Measurements from ENCODE around the gene SPATA3. TPM values are rescaled to one million over a fixed set of nuclear protein-coding genes. Genes with fewer than 3 reads are reported as not detected.
"Not testable (repeated sequence)": the region's sequence is repeated elsewhere in the genome, so short reads cannot be mapped to it uniquely, and the experiment has no call there.

SPATA3 gene
- total RNA-seq, 1 donor from 2014 or later: not detected

DNA sequence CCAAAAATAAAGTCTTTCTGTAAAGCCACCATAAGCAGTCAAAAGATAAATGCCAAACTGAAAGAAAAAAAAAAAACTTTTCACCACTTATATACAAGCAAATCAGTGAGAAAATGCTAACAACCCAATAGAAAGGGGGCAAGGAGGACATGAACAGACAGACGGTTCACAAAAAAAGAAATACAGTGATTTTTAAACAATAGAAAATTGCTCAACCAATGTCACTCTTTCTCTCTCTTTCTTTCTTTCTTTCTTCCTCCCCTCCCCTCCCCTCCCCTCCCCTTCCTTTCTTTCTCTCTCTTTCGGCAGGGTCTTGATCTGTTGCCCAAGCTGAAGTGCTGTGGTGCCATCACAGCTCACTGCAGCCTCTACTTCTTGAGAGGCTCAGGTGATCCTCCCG is 28.8 kb upstream of the SPATA3 start:
- no peak for DNase-seq (ENCODE audit: extremely low read depth, low read depth, low spot score)

DNA sequence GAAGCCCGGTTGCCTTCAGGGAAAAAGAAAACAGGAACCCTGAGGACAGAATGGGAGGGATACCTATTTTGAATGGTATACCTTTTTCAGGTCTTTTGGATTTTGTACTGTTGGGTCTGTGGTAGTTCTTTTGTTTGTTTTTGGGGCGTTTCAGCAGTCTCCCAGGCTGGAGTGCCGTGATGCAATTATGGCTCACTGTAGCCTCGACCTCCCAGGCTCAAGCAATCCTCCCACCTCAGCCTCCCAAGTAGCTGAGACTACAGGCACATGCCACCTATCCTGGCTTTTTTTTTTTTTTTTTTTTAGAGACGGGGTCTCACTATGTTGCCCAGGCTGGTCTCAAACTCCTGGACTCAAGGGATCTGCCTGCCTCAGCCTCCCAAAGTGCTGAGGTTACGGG is 27.6 kb upstream of the SPATA3 start:
- not testable (repeated sequence) for DNase-seq (ENCODE audit: extremely low read depth, low read depth, low spot score)

GRCh38 chr2:230968921-230969658 is 26.8 kb upstream of the SPATA3 start:
- DNase-seq (ENCODE audit: extremely low read depth, low read depth, low spot score): no peak

GRCh38 chr2:230969659-230970015 is 26.3 kb upstream of the SPATA3 start:
- DNase-seq (ENCODE audit: extremely low read depth, low read depth, low spot score): no peak

GRCh38 chr2:230972046-230972445 is 23.9 kb upstream of the SPATA3 start:
- DNase-seq (ENCODE audit: extremely low read depth, low read depth, low spot score): no peak

DNA sequence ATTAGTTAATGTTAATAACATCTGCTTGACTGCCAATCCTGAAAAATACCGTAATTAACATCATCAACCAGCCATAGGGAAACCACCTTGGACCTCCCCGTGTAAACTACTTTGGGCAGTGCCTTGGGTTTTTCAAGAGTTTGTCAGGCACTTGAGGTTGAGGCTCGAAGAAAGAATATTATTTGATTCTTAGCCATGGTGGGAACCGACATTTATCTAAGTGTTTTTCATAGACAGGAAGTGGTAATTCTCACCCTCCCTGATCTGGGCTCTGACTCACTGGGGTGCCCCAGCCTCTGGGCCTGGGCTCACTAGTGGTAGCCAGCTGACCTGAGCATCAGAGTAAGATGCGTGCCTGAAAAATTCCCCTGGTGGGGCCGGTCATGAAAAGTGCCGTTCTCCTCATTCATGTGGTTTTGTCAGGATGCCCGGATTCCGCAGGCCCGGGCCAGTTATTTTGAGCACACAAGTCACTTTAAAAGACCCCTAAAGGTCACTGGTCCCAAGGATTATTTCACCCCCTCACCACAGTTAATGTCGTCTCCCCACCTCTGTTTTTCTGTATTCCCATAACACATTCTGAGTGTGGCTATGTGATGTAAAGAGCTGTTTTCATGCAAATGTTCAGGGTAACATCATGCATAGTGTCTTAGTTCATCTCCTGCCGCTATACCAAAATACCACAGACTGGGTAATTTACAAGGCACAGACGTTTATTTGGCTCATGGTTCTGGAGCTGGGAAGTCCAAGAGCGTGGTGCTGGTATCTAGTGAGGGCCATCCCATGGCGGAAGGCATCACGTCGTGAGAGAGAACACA is 21.6 kb upstream of the SPATA3 start:
- DNase-seq (ENCODE audit: extremely low read depth, low read depth, low spot score): no peak

GRCh38 chr2:230975927-230976326 is 20.0 kb upstream of the SPATA3 start:
- DNase-seq (ENCODE audit: extremely low read depth, low read depth, low spot score): no peak

GRCh38 chr2:230976671-230977171 is 19.2 kb upstream of the SPATA3 start:
- no peak for DNase-seq (ENCODE audit: extremely low read depth, low read depth, low spot score)

DNA sequence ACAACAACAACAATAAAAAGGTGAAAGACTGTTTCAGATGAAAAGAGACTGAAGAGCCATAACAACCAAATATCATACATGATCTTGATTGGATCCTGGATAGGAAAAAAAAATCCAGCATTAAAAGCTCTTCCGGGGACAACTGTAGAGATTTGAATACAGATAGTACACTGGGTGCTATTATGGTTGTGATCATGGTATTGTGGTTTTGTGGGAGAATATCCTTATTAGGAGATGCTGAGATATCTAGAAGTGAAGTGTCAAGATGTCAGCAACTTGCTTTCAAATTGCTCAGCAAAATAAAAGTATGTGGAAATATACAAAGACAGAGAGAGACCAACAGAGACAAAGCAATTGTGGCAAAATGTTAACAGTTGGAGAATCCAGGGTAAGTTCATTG is 15.5 kb upstream of the SPATA3 start:
- DNase-seq (ENCODE audit: extremely low read depth, low read depth, low spot score): no peak

DNA sequence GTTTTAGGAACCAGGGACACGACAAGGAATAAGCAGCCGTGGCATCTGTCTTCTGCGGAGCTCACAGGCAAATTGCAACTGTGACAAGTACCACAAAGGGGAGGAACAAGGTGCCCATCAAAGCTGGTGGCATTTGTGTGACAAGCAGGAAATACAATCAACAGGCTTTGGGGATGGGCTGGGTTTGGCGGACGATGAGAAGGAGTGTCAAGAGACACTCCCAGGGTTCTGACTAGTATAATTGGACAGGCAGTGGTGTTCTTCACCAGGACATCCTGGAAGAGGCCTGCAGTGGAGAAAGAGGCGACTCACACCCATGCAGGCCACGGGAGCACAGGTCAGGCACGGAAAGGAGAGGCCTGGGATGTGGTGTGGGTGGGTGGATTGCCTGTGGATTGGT is 14.2 kb upstream of the SPATA3 start:
- DNase-seq (ENCODE audit: extremely low read depth, low read depth, low spot score): no peak

DNA sequence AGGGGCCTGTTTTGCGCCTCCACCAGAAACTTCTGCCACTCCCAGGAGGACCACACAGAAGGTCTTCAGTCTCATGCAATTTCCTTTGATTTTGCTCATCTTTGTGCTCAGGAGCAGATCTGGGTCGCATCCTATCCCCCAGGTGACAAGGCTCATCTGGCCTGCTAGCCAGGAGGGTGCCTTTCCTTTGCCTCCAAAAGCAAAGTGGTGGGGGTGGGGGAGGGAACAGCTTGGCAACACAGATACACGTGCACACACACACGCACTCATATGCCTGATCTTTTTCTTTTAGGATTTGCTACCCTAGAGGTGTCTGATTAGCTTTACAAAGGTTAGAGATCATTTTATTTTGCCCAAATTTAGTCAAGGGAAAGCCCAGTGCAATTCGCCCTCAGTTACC is 13.8 kb upstream of the SPATA3 start:
- no peak for DNase-seq (ENCODE audit: extremely low read depth, low read depth, low spot score)

DNA sequence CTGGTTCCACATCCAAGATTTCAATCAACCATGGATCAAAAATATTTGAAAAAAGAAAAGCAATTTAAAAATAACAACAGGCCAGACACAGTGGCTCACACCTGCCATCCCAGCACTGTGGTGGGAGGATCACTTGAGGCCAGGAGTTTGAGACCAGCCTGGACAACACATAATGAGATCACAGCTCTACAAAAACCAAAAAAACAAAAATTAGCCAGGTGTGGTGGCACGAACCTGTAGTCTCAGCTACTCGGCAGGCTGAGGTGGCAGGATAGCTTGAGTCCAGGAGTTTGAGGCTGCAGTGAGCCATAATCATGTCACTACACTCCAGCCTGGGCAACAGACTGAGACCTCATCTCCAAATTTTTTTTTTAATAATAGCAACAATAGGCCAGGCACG is 13.4 kb upstream of the SPATA3 start:
- DNase-seq (ENCODE audit: extremely low read depth, low read depth, low spot score): no peak

DNA sequence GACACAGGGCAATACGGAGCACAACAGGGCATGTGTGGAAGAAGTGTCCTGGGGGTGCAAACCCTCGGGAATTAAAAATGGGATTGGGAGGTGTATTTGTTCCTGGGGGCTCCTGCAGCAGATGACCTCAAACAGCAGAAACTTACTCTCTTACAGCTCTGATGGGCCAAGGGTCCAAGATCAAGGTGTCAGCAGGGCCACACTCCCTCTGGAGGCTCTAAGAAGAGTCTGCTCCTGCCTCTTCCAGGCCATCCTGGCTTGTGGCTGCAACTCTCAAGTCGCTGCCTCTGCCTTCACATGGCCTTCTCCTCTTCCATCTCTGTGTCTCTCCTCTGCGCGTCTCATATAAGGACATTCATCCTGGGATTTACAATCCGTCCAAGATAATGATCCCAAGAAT is 12.4 kb upstream of the SPATA3 start:
- DNase-seq (ENCODE audit: extremely low read depth, low read depth, low spot score): no peak

- no peak for DNase-seq (ENCODE audit: extremely low read depth, low read depth, low spot score)
Measured at GRCh38 chr2:230984393-230985220, 11.3 kb upstream of the SPATA3 start.

DNA sequence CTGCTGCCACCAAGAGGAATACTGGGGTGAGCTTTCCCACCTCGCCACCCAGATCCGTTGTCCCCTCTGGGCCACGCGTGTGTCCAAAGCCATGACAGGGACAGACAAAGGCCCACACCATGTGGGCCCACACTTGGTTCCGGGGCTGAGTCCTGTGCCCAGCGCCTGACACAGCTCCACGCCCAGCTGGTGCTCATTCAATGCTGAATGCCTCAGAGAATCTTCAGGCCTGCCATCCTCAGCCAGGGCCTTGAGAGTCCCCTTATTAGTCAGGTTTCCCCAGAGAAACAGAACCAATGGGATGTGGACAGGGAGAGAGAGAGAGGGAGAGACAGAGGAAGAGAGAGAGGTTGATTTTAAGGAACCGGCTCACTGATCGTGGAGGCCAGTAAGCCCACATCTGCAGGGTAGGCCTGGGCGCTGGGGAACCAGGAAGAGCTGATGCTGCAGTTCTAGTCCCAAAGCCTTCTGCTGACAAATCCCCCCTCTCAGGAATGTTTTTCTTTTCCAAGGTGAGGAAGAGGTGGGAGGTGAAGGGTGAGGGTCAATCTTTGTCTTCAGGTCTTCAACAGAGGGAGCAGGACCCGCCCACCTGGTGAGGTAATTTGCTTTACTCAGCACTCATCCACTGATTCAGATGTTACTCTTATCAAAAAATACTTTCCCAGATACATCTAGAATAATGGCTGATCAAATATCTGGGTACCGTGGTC is 10.2 kb upstream of the SPATA3 start:
- DNase-seq (ENCODE audit: extremely low read depth, low read depth, low spot score): no peak

- DNase-seq (ENCODE audit: extremely low read depth, low read depth, low spot score): no peak
Measured at GRCh38 chr2:230986520-230987136, 9.3 kb upstream of the SPATA3 start.

- no peak for DNase-seq (ENCODE audit: extremely low read depth, low read depth, low spot score)
Measured at GRCh38 chr2:230987137-230988020, 8.5 kb upstream of the SPATA3 start.

GRCh38 chr2:230989731-230990130 is 6.2 kb upstream of the SPATA3 start:
- DNase-seq (ENCODE audit: extremely low read depth, low read depth, low spot score): no peak
